Nephron (organoid): ENCODE results near the gene ESRRA.

Experiments
- H3K27ac Mint-ChIP-seq, 3 experiments: 2 replicates each; pipeline ENCODE4 v1.8.0; 2020; ENCODE audit warnings: mixed read lengths in 3 of 3, mild to moderate bottlenecking in 2 of 3, moderate library complexity in 1 of 3
- H3K27me3 Mint-ChIP-seq: 2 replicates; pipeline ENCODE4 v1.8.0; 2021; ENCODE audit warnings: low read depth, mild to moderate bottlenecking, moderate library complexity, mixed read lengths
- H3K36me3 Mint-ChIP-seq: 2 replicates; pipeline ENCODE4 v1.8.0; 2020; ENCODE audit warnings: low read depth, mixed read lengths
- H3K4me1 Mint-ChIP-seq: 2 replicates; pipeline ENCODE4 v1.8.0; 2020; ENCODE audit warnings: mixed read lengths
- H3K4me3 Mint-ChIP-seq, 3 experiments: 2 replicates each; pipeline ENCODE4 v1.8.0; 2020; ENCODE audit warnings: mild to moderate bottlenecking in 3 of 3, mixed read lengths in 3 of 3, moderate library complexity in 2 of 3
- H3K9me3 Mint-ChIP-seq: 2 replicates; pipeline ENCODE4 v1.8.0; 2020; ENCODE audit warnings: mixed read lengths
- CTCF ChIP-seq, 3 experiments: fragments of 200-600 bp; sonication (generic); IDR thresholded peaks; one replicate each; pipeline ENCODE4 v1.5.0; 2021; ENCODE audit warnings: antibody characterized with exemption in 3 of 3; ENCODE audit not compliant: unreplicated experiment in 3 of 3

Gene ESRRA

GRCh38 chr11:64362339-64362738 is 57.0 kb downstream of the ESRRA start:
- Mint-ChIP-seq H3K9me3 (no peaks in the 10 kb centered on the region), H3K36me3 (peaks cover 28% of the 10 kb centered on the region), H3K27ac (no peak overlapping the region), H3K27me3 (peaks cover 4% of the 10 kb centered on the region), H3K4me3 (peak overlapping the region; percentile 27 to 76 (median 67)), H3K4me1 (peaks cover 6% of the 10 kb centered on the region)
- TF ChIP-seq CTCF (IDR thresholded peaks at IDR 0.05; ENCODE audit: unreplicated experiment in 3 of 3), result no peak

- no peak for TF ChIP-seq CTCF (IDR thresholded peaks at IDR 0.05; ENCODE audit: unreplicated experiment in 3 of 3)
- peaks cover 4% of the 10 kb centered on the region for H3K27me3 Mint-ChIP-seq
- no peak overlapping the region for H3K27ac Mint-ChIP-seq
- H3K4me1 Mint-ChIP-seq, result peaks cover 6% of the 10 kb centered on the region
- H3K36me3 Mint-ChIP-seq, result peaks cover 42% of the 10 kb centered on the region
- H3K9me3 Mint-ChIP-seq, result no peaks in the 10 kb centered on the region
- no peak overlapping the region for H3K4me3 Mint-ChIP-seq
Observed at GRCh38 chr11:64364435-64364834, 59.1 kb downstream of the ESRRA start.

GRCh38 chr11:64364911-64365310 is 59.6 kb downstream of the ESRRA start:
- no peak for TF ChIP-seq CTCF (IDR thresholded peaks at IDR 0.05; ENCODE audit: unreplicated experiment in 3 of 3)
- Mint-ChIP-seq H3K27ac (no peak overlapping the region), H3K9me3 (no peaks in the 10 kb centered on the region), H3K36me3 (peaks cover 45% of the 10 kb centered on the region), H3K4me1 (peaks cover 6% of the 10 kb centered on the region), H3K4me3 (no peak overlapping the region), H3K27me3 (peaks cover 4% of the 10 kb centered on the region)
